Mammary epithelial cell (primary cell): ENCODE data around the gene TNFRSF18.

Experiments
- CTCF ChIP-seq, 2 donors: IDR thresholded peaks in 1 of 2; conservative IDR thresholded peaks in 1 of 2; 2 replicates each; pipeline ENCODE4 v1.5.1; 2011 to 2012; ENCODE audit warnings: inconsistent platforms in 2 of 2, low read length in 2 of 2, mild to moderate bottlenecking in 2 of 2, control low read depth in 1 of 2, low read depth in 1 of 2; ENCODE audit not compliant: insufficient read depth in 1 of 2; ENCODE audit errors: extremely low read depth in 1 of 2
- EZH2 ChIP-seq: IDR thresholded peaks from 2 replicates; pipeline ENCODE4 v1.6.1; 2012; ENCODE audit warnings: low read length, inconsistent platforms, borderline replicate concordance

- TF ChIP-seq CTCF (conservative IDR thresholded peaks at IDR 0.05 in 1 of 2, IDR thresholded peaks at IDR 0.05 in 1 of 2; ENCODE audit: extremely low read depth in 1 of 2, insufficient read depth in 1 of 2, low read depth in 1 of 2, low read length in 2 of 2) (no peak), EZH2 (no peak)
Measured at GRCh38 chr1:1205769-1206375, 520 bp downstream of the TNFRSF18 start.
